ENCODE measurements around the gene SCYGR7. TPM values are rescaled to one million over a fixed set of nuclear protein-coding genes. Genes with fewer than 3 reads are reported as not detected.

SCYGR7 gene
- total and polyA plus RNA-seq, 9 of the 15 experiments (the other 6 are each of a cell fraction or from before 2014, with no cell fraction given) = not detected

- Histone ChIP-seq H3K4me1 (replicated peaks in 1 of 2; ENCODE audit: control insufficient read depth in 2 of 2, insufficient read depth in 2 of 2, low read length in 2 of 2) (no peaks in the 10 kb centered on the region), H3K27me3 (ENCODE audit: control insufficient read depth in 2 of 2, insufficient read depth in 2 of 2, low read length in 2 of 2) (no peaks in the 10 kb centered on the region; a peak in 1 of 5 replicates), H3K27ac (ENCODE audit: extremely low read depth, low read depth, low read length) (no peak overlapping the region), H3K79me2 (ENCODE audit: control insufficient read depth, insufficient read depth, low read length) (no peaks in the 10 kb centered on the region), H3K4me2 (ENCODE audit: insufficient read depth, low read length) (no peak overlapping the region), H3K9ac (ENCODE audit: insufficient read depth in 1 of 2, low read depth in 2 of 2, low read length in 2 of 2) (no peak overlapping the region), H3K4me3 (no peak overlapping the region), H3K36me3 (ENCODE audit: control insufficient read depth, insufficient read depth, low read length) (no peaks in the 10 kb centered on the region), H4K20me1 (replicated peaks; ENCODE audit: control insufficient read depth, insufficient read depth, low read length) (no peaks in the 10 kb centered on the region), H3K9me1 (ENCODE audit: control insufficient read depth, insufficient read depth, low read length) (no peaks in the 10 kb centered on the region), H2AFZ (ENCODE audit: low read depth, low read length) (peak overlapping the region; percentile 53; the same call in 1 of the 2 replicates), H3K9me3 (replicated peaks; ENCODE audit: control insufficient read depth, insufficient read depth, low read depth, low read length) (no peaks in the 10 kb centered on the region)
- WGBS (ENCODE audit: insufficient coverage, low coverage, missing lambda C conversion rate) = 0% methylated on average over 10 of the region's 13 CpGs
- no peak; the same call in 2 of the 3 replicates for ATAC-seq
- FAIRE-seq = no peak
- DNase-seq (ENCODE audit: extremely low read depth in 1 of 4, low spot score in 3 of 4) = no peak
- in situ Hi-C loops (cut with MboI) (loop anchor here (10.0 kb wide), 1 partner anchor 355 kb away; no protein-coding TSS in a partner anchor), intact Hi-C loops (cut with micrococcal nuclease) (no loop called here)
- POLR2A ChIA-PET = interaction anchor here (0.6 kb wide), 1 partner anchor 1416 kb away, joined by 3 read pairs; no protein-coding TSS in a partner anchor
- CTCF ChIA-PET (ENCODE audit: low intra/inter-chr PET ratio) = no interaction called here
- TF ChIP-seq TCF7L2 (IDR thresholded peaks at IDR 0.05; ENCODE audit: low read depth, low read length) (no peak), PBX2 (CRISPR knock-in tag; IDR thresholded peaks at IDR 0.05; ENCODE audit: low read depth) (no peak), PBX2 (tag; conservative IDR thresholded peaks at IDR 0.05; ENCODE audit: low read depth) (0 out of 2 replicates have a peak, but pooled peaks have one; percentile 20), ZBTB43 (CRISPR knock-in tag; IDR thresholded peaks at IDR 0.05) (no peak), MEIS2 (IDR thresholded peaks at IDR 0.05; ENCODE audit: partially characterized antibody) (peak; percentile 5), TEAD4 (IDR thresholded peaks at IDR 0.05; ENCODE audit: low read length) (no peak), TEAD4 (CRISPR knock-in tag; IDR thresholded peaks at IDR 0.05; ENCODE audit: borderline replicate concordance) (no peak)
- BruUV-seq (replicated peaks) = no TSS peak
Measured at GRCh38 chr2:227759411-227760118, 31.4 kb downstream of the SCYGR7 start.
